Measurements from ENCODE around the gene METTL4.

DNA sequence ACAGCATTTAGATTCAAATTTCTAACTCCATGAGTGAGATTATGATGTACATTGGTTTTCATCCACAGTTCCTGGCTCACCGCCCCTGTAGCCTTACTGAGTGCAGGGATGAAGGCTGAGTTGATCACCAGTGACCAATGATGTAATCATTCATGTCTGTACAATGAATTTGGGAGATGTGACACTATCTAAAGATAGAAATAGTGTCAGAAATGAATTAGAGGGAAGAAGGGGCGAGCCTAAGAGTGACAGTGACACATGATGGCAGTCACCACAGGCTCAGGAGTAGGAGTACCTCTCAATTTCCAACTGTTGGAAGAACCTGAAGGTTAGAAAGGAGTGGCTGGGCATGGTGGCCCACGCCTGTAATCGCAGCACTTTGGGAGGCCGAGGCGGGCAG lies 3.2 kb downstream of the METTL4 start:
- TF ChIP-seq CTCF (IDR thresholded peaks at IDR 0.05; ENCODE audit: insufficient read depth, low read depth, low read length), result no peak
- no peak for TF ChIP-seq EZH2 (IDR thresholded peaks at IDR 0.05; ENCODE audit: insufficient read depth, low read length)

Measured in astrocyte (in vitro differentiated cells and primary cell).